ENCODE results near the gene TSPAN9.

Gene TSPAN9

DNA sequence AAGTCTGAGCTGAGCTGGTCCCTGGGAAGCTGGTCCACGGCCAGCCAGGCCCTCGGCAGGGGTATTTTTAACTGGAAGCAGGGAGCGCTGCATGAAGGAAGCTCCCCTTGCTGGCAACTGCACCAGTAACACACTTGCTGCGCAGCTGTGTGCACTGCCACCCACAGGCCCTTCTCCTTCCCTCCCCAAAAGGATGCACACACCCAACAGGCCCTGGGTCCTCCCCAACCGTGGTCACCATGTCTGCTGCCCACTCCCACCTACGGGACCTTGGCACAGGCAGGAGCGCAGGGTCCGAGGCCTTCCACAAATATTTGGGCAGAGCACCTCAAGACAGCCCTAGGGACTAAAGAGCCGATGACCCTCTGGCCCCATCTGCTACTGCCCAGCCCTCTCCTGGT, 256.8 kb downstream of the TSPAN9 start:
- TF ChIP-seq SIN3A (IDR thresholded peaks at IDR 0.05; ENCODE audit: borderline replicate concordance, insufficient read depth, low read length) (no peak), FOXP2 (optimal IDR thresholded peaks at IDR 0.05; ENCODE audit: borderline replicate concordance, extremely low read depth, extremely low read length, insufficient read depth) (no peak), REST (IDR thresholded peaks at IDR 0.05; ENCODE audit: insufficient read depth in 1 of 2, low read depth in 2 of 2, low read length in 2 of 2) (no peak), TAF1 (IDR thresholded peaks at IDR 0.05; ENCODE audit: borderline replicate concordance, insufficient read depth, low read length) (no peak), POLR2AphosphoS5 (IDR thresholded peaks at IDR 0.05; ENCODE audit: low read depth, low read length) (no peak)

DNA sequence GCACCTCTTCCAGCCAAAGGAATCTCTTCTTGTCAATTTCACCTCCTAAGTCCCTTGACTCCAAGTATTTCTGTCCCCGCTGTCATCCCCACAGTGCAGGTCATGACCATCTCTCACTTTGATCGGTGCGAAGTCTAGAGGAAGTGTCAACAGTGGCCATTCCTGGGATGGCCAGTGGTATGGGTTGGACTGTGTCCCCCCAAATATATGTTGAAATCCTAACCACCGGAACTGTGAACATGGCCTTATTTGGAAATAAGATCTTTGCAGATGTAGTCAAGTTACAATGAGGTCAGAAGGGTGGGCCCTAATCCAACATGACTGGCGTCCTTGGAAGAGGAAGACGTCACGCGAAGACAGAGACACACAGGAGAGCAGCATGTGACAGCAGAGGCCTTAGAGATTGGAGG, 257.9 kb downstream of the TSPAN9 start:
- TF ChIP-seq FOXP2 (optimal IDR thresholded peaks at IDR 0.05; ENCODE audit: borderline replicate concordance, extremely low read depth, extremely low read length, insufficient read depth) (no peak), TAF1 (IDR thresholded peaks at IDR 0.05; ENCODE audit: borderline replicate concordance, insufficient read depth, low read length) (no peak), REST (IDR thresholded peaks at IDR 0.05; ENCODE audit: insufficient read depth in 1 of 2, low read depth in 2 of 2, low read length in 2 of 2) (no peak), POLR2AphosphoS5 (IDR thresholded peaks at IDR 0.05; ENCODE audit: low read depth, low read length) (no peak), SIN3A (IDR thresholded peaks at IDR 0.05; ENCODE audit: borderline replicate concordance, insufficient read depth, low read length) (no peak)
